Measurements from ENCODE around the gene TEX2.
A peak's percentile ranks its signal among the peaks of the same experiment; 100 is the strongest.

The TEX2 gene

DNA sequence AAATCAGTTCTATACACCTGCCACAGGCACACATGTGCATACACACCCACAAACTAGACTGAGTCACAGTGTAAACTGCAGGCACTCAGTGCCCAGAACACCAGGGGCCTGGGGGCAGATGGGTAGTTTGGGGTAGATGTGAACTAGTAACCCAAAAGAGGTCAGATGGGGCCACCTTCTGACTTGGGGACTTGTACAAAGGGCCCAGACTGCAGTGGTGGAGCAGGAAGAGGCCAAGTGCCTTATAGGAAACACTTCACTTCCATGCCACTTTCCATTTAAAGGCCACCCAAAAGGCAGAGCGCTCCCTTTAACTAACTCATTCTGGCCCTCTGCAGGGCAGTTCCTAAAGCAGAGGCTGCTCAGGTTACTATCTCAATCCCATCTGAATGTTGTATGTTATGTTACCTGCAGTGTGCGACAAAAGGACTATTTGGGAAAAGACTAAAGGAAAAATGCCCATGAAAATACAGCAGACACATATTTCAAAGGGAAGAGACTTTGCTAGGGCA is 105.3 kb downstream of the TEX2 start:
- DNase-seq = no peak

DNA sequence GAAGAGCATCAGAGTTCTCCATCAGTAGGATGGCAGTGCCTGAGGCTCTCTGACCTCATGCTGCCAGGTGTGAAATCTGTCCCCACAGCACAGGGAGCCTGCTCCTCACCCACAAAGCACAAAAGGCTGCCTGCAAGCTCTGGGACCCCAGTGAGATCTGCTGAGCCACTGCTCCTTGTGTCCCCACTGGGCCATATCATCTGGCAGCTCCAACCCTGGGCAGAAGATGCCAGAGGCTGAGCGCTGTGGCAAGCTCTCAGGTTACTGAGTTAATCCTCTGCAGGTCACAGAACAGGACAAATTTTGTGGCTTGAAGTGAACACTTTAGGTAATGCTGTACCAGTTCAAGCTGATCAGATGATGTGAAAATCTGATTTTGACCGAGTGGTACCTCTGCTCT is 106.4 kb downstream of the TEX2 start:
- DNase-seq = no peak

DNA sequence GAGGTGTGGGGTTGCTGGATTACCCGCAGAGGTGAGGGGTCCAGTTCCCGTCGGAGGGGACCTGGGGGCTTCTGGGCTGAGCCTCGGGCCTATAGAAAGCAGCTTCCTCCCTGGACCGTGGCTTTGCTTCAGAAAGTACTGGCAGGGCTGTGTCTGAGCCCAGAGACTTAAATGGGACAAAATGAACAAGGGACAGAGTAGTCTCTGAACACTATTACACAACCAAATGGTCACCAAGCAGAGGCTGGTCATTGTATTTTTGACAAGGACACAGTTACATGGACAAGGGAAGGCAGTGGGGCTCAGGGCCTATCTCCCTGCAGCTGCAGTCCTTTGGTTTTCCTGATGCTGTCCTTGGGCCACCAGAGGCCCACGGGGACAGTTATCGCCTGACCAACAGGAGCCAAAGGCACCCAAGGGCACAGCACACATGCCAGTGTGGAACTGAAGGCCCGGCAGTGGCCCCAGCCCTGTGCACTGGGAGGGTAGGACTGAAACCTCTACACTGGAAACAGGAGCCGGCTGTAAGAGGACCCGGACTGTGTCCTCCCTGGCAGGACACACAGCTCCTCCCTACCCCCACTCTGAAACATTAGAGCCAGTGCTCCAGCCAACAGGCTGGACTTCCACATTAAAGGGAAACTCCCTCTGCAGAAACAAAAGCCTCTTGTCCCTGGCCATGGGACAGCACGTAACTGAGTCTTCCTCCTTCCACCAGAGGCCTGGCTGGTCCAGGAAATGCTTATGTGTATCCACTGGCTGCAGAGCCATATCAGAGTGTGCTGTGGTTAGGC is 107.1 kb downstream of the TEX2 start:
- DNase-seq = no peak

DNA sequence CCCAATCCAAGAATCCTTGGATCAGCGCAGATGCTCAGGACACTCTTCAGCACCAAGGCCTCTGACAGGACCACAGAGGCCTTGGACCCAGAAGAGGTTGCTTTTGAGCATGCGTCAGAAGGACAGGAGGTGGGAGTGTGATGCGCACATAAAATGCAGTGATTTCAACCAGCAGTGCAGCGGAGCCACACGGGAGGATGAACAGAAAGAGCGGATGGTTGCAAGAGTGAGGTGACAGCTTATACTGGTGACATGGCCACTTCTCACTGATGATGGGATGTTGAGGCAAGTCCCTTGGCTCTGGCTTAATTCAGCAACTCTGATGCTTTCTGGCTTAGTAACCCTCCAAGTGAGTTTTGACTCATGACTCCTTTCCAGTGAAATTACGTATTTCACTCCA is 107.9 kb downstream of the TEX2 start:
- DNase-seq = no peak

DNA sequence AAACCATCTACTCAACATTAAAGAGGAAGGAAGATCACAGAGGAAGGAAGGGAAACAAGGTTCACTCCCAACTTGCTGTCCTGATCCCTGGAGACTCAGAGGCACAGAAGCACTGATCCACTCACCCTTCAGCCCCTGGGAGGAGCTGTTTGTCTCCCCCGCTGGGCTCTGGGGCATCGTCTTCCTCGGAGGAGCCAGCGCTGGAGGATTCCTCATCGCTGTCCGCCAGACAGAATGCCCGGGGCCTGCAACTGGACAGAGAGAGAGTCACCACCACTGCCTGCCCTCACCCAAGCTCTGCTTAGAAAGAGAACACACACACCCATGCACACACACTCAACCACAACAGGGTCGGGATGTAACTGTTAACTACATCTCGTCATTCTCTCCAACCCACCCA is 108.3 kb downstream of the TEX2 start:
- DNase-seq = no peak

DNA sequence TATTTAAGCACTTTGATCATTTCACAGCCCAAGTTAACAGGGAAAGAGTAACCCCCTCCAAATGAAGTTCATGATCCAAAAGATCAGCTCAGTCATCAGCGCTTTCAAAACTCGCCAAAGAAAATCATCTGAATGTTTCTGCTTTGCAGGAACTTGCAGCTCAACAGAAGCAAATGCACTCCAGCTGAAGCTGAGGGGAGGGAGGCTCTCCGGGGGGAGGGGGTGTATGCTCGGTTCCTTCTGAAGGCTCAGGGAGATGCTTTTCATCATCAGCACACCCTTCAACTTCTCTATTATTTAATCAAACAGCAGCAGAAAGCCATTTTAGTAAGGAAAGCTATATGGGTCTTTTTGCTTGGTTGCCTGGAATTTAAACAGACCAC is 108.8 kb downstream of the TEX2 start:
- no peak for DNase-seq

DNA sequence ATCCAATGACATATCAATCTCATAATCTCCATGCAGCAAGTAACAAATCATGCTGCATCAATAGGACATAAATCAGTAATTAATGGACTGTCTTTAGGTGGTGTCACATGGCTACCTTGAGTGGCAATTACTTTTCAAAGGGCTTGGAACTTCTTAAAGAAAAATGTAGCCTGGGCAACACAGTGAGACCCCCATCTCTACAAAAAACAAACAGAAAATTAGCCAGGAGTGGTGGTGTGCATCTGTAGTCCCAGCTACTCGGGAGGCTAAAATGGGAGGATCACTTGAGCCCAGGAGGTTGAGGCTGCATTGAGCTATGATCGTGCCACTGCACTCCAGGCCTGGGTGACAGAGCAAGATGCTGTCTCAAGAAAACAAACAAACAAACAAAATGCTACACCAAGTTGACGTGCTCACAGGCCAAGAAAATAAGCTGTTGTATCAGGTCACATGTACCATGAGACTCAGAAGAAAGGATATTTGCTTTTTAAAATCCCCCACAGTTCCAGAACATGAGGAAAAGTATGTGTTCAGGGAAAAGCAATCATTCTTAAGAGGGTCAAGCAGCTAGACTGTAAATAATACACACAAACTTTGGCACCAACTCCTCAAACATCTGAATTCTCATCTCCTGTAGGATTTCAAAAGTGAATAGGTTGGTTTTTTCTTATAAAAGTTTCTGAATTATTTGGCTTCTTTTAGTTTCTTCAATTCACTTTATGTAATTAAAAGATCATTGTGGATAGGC is 109.3 kb downstream of the TEX2 start:
- no peak for DNase-seq

DNA sequence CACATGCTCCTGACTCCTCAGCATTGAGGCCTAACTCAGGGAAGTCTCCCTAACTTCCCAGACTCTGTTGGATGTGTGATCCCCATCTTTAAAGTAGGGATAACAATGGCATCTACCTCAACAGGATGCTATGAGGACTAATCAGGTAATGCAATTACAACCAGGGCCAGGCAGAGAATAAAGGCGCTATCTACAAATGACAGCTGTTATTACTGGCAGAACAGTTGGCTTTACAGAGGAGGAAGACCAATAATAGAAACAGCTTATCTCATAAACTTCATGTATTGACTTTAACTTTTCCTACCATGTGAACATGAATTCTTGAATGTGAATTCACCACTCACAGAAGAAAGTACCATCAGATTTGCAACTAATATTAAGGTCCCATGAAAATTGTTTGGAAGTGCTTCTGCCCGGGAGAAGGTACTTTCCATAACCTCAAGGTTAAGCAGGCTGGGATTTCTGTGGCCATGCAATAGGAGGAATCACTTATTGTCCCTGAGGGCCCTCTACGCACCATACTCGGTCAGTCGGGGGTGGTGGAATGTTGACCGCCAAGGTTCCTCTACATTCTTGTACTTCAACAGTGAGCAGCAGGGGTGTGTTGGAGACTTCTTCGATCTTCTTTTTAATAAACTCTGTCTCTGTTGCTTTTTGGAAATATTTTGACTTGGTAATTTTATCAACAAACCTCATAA is 110.5 kb downstream of the TEX2 start:
- no peak for DNase-seq

DNA sequence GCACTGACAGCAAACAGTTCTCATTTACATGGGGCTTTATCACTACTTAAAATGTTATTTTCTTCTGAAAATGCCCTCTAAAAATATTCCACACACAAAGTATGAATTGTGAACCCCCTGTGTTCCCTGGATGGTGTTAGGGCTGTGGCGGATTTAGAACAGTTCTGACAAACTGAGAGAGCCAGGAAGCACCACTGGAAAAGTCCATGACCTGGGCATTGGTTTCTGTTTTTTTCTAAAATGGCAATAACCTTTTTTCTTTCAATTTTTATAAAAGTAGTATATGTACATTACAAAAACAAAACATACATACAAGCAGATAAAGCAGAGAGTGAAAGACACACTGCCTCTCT is 112.1 kb downstream of the TEX2 start:
- DNase-seq = no peak

DNA sequence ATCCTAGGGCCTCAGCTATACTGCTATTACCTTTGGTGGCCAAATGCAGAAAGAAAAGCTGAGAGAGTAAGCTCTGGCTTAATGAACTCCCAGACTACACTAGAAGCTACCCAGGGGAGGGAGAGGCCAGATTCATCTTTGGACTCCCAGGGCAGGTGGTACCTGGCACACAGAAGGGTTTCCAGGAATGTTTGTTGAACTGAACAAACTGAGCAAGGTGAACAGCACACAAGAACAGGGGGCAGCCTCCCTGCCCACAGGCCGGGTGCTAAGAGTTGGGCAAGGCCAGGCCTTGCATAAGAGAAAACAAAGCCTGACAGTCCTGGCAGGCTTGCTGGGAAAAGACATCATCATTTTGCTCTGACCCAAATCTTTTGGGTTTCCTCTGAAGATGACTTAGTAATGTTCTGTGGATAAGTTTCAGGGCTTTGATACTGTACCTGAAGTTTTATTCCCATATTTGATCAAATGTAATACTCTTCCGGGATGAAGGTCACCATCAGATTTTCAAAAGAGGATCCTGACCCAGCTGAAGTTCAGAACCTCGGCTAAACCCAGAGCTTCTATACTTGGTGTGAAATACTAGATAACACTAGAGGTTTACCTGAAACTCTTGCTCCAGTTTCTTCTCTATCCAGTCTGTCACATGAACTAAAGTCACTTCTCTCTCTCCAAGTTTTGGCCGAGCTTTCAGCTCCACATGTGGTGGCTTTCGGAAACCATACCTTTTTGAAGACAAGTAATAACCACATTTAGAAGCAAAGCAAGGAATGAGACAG is 112.6 kb downstream of the TEX2 start:
- DNase-seq = no peak

DNA sequence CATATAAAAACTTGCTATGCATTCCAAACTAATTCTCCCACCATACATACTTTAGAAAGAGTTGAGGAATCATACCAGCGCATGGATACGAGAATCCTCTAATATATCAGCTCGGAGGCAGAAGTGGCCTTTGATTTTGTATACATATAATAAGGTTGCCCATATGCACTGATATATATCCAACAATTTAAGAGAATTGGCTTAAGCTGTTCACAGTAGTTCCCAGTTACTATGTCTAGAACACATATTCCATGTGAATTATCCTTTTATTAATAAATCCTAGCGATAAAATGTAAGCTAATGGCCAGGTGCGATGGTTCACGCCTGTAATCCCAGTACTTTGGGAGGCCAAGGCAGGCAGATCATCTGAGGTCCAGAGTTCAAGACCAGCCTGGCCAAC is 113.9 kb downstream of the TEX2 start:
- no peak for DNase-seq

DNA sequence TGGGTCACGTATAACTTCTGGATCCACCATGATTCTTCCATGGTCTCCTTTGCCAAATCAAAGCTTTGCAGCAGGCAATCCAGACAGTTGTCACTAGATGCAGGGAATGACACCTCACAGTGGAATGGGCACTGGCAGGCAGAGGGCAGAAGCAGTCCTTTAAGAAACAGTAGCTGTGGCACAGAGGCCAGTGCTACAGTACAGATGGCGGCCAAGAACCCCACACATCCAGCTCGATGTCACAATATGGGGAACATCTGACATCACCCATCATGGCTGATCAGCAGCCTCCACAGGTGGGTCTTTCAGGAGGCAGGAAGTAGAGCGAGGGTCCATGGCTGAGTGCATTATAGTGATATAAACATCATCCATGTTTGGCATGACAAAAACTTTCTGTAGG is 114.4 kb downstream of the TEX2 start:
- DNase-seq = no peak

DNA sequence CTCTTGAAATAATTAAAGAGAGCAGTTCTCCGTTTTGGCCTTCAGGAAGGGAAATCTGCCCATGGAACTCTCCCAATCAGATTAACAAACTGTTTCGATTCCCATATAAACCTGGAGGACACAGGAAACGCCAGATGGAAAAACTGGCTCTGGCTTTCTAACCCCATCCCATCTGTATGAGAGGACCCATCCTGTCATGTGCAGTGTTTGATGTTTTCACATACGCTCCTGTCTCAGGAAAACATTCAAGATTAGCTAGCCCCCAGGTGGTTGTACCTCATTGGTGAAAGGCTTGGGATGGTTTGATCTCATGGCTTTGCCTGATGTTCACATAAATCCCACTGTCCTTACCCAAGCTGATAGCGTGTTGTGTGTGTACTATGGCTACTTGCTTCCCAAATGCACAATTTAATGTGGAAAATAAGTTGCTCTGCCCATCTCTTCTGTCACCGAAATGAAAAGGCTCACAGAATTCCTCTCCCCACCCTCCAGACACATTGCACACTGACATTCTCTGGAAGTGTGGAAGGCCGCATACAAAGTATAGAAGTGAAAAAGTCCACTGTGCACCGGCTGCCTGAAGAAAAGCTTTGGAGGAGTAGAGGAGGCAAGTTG is 114.9 kb downstream of the TEX2 start:
- peak; percentile 9 for DNase-seq

DNA sequence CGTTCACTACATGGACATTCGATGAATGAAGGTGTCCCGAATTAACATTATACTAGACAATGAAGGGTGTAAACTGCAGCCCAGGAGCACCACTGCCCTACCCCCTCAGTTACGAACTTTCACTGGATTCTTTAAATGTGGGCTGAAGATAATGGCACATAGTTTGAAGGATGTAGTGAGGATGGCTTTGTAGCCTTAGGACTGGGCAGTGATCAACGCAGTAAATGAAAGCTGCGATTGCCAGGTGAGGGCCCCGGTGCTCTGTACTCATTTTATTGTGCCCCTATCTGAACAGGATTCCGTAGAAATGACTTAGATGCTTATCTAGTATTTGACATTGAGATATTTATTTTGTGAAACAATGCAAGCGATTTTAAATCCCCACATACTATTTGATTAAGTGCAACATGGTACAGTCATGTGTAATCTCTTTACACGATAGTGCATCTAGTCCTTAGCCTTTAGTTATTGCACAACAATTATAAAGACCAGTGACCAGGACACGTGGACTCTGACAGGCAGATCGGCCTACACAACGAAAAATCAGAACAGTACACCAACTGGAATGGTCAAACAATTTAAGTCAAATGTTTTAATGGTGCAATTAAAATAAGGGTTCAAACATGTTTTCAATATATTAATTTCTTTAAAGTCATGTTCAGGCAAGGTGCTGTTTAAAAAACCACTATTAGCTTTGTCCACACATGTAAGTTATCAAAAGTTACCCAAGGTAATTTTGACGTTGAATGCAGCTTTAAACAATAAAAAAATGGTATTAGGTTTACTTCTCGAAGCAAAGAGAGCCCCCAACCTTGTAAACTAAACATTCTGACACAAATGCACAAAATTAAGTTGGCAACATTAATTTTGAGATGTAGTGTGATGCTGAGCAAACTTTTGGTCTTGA is 115.7 kb downstream of the TEX2 start:
- DNase-seq = peak; percentile 50

DNA sequence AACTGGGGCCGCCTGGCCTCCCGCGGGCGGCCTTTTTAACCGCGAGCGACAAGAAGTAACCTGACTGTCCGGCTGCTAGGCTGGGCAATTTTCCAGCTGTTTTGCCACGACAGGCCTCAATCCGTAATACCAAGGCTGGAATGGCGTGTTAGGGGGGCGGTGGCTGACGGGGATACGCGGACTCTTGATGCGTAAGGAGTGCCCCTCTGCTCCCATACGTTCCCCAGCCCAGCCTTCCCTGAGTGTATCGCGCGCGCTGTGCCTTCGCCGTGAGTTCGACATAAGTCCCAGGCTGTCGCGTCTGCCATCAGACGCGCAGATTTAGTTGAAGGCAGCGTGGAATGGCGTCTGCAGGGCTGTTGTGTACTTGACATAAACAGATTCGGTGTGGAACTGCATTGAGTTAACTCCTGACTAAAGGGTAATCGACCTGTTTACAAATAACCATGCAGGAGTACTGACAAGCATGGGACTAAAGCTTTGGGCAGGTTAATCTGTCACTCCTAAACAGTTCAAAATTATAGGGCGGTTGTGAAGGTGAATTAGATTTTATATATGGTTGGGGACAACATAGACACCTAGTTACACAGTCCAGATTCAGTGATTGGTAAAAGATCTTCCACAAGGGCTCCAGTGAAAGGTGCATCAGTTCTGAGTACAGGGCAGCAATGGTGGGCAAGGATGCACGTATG is 116.5 kb downstream of the TEX2 start:
- DNase-seq = peak; percentile 79

DNA sequence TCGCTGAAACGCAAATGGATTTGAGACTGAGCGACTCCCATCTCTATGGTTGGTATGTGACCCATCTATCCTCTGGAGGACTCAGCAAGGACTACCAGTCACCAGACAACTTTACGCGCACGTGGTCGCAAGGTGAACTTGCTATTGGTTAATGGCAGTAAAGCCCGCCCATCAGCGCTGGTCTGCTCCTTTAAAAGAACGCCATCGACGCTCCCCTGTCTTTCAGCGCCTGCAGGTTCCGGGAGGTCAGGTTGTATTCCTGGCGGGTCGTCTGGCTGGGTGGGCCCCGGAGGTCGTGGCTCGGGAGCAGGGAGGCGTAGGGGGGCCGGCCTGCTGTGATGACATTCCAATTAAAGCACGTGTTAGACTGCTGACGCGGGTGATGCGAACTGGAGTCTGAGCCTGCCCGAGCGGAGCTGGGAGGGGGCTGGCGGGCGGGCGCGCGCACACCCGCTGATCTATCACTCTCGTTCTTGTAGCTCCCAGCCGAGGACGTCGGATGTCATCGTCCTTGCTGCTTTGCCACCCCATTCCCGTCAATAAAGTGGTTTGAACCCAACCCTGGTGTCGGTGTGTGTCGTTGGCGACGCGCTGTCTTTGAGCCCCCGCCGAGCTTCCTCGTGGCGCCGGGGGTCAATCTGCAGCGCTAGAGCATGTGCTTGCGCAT is 117.2 kb downstream of the TEX2 start:
- DNase-seq = peak; percentile 99

DNA sequence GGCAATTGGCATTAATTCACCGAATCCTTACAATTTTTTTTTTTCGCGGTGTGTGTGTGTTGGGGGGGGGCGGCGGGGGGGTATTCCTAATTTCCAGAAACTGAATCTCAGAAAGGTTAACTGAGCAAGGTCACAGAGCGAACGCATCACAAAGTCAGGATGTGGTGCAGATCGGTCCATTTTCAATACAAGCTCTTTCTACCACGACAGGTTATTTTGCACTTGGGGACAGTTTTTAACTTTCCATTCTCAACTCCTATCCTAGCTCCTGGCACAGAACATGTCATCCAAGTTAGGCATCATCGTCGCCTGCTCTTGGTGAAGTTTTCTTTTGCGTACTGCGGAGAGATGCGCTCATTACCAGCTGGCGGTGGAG is 117.7 kb downstream of the TEX2 start:
- no peak for DNase-seq

DNA sequence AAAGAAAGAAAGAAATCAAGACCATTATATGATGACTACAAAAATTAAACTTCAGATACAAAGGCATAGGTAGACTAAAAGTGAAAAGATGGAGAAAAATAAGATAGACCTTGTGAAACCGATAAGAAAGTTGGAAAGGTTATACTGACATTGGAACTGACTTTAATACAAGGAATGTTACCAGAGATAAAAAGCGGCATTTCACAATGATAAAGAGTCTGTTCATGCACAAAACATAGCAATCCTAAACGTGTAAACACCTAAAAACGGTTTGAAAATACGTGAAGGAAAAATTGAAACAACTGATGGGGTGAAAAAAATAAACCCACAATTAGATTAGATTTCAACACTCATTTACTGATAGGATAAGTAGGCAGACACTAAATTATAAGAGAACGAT is 123.5 kb downstream of the TEX2 start:
- DNase-seq = no peak

DNA sequence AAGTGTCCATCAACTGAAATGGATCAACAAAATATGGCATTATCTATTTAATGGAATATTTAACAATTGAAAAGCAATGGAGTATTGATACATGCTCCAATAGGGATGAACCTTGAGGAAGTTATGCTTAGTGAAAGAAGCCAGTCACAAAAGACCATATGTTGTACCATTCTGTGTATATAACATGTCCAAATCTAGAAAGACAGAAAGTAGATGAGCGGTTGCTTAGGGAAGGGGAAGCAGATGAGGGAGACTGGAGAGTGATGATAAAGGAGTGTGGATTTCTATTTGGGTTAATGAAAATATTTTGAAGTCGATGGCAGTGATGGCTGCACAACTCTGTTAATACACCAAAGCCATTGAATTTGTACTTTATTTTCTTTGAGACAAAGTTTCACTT is 124.6 kb downstream of the TEX2 start:
- no peak for DNase-seq

DNA sequence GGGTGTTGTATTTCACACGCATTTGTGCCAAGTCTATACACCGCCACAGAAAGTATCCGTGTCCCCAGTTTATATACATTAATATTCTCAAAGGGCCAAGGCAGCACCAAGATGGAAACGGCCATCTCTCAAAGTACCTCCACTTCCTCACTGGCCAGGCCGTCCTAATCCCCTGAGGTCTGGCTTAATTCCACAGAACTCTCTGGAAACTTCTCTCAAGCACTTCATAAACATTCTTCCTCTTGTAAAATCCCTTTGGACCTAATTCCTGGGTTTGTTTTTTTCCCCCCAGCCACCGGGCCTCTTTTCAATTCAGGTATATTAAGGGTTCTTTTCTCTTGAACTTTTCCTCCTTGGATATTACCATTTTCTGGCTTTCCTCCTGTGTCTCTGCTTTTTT is 128.1 kb downstream of the TEX2 start:
- no peak for DNase-seq

Data from NCI-H146 (cell line).